Activated CD8-positive, alpha-beta memory T cell treated with anti-CD3 and anti-CD28 coated beads, Interleukin-2, amount 50 U/mL, for 1 hour (primary cell): ENCODE measurements around the gene SYT1.

Source experiments
- DNase-seq: peaks from one replicate; pipeline ENCODE4 v3.0.0-alpha.2; 2020; ENCODE audit errors: extremely low read depth

The SYT1 gene

DNA sequence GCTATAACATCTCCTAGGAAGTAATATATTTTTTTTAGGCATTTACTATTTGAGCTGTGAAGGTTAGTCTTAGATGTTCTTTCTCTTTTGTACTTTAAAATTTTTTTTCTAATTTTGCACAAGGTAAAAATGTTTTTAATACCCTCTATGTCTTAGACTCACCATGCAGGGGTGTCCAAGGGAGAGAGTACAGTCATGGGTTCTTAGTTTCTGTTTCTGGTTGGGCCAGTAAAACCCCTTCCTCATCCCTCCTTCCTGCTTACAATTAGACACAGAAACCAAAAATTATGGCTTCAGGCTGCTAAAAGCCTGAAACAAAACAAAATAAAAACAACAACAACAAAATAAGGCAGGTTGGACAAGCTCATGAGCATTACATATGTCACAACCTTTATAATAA, 193.0 kb downstream of the SYT1 start:
- no peak for DNase-seq

DNA sequence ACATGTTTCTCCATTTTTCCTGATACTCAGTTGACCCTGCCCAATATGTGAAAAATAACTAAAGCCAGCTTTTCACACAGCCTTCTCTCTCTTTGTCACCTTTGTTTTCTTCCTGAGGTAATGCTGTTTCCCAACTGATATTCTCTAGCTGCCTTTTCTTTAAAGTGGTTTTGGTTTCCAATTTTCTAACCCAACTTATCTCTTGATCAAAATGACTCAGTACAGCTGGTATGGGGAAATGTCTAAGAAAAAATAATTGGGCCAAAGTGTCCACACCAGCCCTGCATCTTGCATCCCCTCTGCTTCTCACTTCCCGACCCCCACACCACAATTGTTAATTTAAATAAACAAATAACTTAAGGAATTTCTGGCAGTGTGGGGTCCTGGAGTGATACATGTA, 193.8 kb downstream of the SYT1 start:
- DNase-seq = no peak

DNA sequence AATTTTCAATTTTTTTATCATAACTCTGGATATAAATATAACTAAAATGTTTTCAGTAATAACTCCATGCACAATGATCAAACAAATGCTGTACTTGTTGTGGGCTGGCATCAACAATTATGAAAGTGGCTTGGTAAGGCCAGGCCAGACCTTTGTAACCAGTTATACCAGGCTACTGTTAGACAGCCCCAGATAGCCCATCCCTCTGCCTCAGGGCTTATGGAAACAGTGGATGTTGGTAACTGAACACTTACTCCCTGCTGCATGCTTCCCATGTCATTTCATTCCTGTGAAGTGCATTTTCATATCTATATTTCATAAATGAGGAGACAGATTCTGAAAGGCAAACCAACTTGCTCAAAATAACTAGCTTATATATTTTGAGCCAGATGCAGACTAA, 195.0 kb downstream of the SYT1 start:
- DNase-seq = no peak

DNA sequence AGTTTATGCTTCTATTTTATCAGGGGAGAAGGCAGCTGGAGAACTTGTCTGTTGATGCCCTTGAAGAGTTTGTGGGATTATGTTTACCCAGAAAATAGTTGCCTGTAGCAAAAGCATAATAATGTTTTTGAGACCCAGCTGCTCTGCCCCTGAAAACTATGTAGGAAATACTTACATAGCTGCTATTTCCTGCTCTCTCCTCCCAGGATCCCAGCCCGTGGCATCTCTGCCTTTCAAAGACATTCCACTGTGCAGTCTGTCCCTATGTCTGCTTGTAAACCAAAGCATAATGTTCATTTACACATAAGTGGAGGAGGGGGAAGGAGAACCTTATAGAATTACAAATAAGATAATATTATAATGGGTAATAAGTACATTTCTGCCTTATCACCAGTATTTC, 198.7 kb downstream of the SYT1 start:
- no peak for DNase-seq

DNA sequence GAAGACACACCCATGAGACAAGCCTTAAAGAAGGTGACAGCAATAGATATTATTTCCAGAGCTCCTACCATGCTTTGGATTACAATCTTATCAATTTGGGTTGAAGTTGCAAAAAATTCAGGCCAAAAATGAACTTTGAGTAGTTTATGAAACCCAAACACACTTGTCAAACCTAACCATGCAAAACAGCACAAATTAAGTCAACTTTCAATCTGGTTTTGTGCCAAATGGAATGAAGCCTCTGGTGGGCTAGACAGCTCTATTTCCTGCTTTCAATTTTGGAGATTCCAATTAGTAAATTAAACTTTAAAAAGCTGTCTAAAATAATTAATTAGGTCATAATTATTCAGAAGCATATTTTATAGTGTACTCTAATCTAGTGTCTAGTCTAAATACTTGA, 203.4 kb downstream of the SYT1 start:
- DNase-seq = no peak

DNA sequence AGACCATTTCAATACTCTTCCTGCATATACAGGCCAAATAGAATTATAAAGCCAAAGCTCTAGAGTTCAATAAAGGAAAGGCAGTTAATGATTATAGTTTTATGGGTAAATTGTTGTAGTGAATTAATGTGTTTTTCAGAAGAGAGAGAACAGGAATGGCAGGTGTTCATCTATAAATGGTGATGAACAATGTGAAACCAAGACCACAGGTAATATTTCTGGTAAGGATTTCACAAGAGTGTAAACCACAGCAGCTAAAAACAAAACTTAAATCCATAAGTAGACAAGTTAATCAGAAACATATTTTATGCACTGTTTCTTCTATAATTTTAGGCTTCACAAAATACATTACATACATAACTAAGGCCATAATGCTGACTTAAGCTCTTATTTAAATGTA, 204.4 kb downstream of the SYT1 start:
- DNase-seq = no peak

DNA sequence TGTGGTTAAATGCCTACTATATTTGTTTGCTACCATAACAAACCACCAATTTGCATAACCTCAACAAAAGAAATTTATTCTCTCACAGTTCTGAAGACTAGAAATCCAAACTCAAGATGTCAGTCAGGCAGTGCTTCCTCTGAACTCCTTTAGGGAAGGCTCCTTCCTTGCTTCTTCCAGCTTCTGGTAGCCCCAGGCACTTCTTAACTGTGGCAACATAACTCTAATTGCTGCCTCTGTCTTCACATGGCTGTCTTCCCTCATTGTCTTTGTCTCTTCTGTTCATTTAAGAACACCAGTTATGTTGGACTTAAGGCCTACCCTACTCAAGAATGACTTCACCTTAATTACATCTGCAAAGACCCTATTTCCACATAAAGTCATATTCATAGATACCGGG, 206.9 kb downstream of the SYT1 start:
- no peak for DNase-seq

DNA sequence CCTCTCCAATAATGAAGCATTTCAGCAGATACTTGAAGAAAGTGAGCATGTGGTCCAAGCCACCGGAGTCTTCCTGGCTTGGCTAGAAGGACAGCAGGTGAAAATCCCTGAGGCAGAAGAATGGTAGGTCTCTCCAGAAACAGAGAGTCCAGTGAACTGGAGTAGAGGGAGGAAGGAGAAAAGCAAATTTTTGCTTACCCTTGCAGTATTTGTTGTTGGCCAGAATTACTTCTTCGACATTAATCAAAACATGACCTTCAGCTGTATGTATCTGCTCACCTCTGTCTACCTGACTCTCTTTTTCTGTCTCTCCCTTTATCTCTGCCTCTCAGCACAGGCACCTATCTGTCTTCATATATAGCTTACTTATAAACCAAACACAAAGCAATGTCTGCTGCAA, 208.9 kb downstream of the SYT1 start:
- DNase-seq = no peak

DNA sequence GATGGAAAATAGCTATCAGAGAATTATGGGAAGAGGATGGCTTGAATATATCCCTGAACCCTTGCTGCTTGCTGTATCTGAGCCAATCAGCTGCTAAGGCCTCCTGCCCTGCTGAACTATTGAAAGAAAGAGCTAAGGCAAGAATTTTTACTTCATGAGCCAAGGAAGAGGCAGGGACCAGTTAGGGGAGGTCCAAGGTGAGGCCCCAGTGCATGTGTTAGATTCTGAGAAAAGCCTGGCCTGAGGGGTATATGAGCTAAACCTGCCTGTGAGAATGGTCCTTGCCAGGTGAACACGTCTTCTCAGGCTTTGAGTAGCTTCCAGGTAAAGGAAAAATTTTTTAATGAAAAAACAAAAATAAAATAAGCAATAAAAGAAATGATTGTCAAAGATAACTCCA, 218.0 kb downstream of the SYT1 start:
- DNase-seq = no peak

DNA sequence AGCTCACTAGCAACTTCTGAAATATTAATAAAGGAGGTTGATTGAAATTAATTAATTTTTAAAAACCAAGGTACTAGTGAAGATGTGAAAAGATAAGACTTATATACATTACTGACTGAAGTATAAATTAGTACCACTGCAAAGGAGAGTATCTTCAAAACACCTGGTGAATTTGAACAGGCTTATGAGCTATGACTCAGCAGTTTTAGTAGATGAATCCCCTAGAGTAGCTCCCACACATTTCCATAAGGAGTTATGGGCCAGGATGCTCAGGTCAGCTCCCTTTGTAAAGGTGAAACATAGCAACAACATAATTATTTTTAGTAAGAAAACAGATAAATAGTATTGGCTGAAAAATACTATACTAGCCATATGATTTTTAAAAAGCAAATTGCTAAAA, 218.6 kb downstream of the SYT1 start:
- no peak for DNase-seq

DNA sequence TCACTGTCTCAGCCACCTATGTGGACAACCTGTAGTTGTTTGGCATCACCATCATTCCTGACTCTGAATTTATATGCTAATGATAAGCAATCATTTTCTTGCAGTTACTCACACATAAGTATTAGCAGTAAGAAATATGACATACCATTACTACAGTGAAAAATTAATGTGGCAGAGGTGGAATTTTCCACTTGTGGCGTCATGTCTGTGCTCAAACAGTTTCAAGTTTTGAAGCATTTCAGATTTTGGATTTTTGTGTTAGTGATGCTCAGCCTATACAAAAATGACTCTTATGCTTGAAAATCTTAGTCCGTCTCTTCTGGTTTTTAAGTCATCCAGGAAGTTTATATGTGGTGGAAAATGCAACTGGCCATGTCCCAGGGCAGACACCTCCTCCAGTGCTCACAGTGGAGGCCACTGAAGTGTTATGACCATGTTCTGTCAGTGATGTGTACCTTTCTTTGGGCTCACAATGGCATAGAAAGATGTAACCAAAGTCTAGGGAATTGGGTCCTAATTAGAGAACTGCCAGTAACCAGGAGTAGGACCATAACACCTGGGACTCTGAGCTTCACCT, 220.6 kb downstream of the SYT1 start:
- no peak for DNase-seq

DNA sequence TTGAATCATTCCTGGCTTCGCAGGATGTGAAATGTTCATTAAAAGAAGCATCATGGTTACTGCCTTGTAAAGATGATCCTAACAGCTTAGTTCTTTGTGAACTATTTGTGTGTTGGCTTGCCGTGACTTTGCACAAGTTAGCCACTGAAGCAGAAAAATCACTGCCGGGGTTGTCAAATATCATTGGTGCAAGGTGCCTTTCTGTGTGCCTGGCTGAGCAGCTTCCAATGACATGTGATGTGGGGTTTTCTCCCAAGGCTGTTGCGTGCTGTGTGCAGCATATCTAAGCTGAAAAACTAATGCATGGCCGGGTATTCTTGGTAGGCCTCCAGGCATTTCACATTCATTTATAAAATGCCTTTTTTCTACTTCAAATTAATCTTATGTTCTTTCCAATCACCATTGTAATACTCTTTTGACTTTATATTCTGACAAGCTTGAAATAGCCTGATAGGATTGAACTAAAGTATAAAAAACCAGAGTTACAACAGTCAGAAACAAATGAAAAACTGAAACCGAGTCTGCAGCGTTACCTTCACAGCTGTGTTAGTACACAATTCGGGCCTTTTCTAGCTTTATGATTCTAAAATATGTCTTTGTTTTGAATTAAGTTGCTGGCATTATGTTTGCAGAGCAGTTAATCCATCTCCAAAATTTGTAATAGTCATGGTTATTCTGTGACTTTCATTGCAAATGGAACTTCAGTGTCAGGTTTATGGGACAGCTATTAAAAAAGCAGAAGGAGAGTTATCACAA, 222.1 kb downstream of the SYT1 start:
- no peak for DNase-seq

DNA sequence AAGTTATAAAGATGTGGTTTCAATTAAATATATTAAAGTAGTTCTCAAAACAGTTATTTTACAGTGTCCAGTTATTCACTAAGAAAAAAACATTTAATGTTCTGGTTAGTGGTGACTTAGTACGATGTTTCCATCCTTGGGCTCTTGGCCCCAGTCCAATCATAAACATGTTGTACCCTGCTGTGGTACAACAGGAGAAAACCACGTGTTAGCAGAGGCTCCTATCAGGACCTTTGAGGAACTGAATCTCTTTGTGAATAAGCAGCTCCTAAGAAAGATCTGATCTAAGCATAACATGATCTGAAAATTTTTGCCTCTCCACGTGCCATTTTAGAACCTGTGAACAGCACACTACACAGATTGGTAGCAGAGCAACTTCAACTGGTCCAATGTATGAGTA, 234.0 kb downstream of the SYT1 start:
- no peak for DNase-seq

DNA sequence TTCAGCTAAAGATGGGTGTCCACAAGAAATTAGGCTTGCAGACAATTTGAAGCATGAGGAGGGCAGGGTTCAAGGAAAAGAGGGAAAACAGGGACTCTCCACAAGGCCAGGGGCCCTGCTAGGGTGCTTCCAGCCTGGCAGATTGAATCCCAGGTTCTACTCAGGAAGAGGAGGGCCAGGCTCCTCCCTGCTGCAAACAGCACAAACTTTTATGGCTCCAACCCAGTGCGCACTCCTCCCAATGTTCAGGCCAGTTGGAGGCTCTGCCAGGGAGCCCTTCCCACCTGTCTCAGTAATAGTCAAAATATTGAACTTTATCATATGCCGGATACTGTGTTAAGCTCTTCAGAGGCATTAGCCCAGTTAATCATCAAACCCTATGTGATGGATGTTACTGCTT, 244.4 kb downstream of the SYT1 start:
- no peak for DNase-seq

DNA sequence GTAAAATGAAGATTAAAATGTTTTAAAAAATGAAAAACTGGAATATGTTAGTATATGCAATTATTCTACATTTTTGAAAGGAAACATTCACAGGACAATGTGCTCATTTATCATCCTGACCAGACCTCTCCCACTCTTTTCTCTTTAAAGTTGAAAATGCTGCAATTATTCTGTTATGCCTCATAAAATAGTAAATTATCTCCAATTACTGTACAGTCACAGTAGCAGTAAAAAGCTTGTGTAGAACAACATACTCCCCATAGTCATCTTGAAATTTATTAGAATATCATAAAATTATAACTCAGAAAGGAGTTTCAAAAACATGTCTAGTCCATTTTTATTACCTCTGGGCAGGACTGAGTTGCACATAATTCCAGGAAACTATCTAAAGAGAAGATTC, 250.3 kb downstream of the SYT1 start:
- no peak for DNase-seq

DNA sequence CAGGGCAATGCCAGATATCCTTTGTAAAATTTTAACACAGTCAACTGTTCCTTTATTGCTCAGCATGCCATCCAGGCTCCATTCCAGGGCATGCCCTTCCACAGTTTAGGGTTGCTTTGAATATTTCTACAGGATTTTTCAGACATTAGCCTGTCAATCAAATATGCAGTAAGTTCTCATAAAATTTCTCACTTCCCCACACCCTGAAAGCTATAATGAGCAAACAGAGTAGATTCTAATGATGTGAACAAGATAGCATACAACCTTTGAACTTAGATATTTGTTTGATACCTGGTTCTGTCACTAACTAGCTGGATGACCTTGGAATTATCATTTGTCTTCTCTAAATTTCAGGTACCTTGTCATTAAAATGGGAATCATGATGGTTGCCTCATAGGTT, 251.2 kb downstream of the SYT1 start:
- DNase-seq = no peak

DNA sequence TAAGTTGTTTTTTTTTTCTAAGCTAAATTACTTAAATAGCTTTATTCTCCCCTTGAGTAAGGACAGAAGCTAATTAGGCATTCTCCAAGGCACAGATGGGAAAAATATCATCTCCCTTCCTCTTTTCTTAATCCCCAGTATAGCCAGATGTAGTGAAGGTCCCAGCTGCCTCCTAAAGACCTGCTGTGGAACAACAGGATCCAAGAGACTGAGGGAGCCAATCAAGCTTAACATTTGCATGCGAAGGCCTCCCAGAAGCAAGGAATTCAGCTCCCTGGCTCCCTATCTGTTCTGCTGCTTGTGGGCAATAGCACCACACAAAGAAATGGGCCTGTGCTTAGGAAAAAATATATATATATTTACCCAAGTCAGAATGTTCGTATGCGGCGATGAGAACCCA, 255.2 kb downstream of the SYT1 start:
- DNase-seq = no peak

DNA sequence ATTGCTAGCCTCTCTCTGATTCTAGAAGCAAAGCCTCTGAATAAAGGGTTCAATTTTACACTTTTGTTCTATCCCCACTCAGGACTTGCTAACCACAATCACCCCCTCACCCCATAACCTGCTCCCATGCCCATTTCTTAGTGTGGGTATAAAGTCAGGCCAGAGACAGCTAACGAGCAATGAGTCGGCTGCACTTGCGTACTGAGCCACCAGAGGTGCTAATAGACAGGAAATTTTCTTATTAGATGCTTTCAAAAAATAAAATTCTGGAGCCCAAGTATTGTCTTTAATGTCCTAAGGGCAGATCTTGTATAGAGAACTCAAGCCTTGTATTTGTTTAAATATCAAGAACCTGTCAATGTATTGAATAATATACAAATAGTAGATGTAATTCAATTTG, 256.9 kb downstream of the SYT1 start:
- no peak for DNase-seq

DNA sequence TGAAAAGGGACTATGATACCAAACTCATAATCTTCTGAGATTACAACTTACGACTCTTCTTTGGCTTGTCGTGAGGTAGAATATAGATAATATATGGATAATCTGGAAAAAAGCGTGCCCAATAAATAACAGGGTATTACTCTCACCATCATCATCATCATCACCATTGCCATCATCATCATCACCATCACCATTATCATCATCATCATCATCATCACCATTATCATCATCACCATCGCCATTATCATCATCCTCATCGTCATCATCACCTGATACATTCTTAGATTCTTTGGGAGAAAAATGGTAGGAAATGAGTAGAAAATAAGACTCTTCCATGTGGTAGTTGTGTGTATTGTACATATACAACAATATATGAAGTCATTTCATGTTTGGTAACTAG, 259.8 kb downstream of the SYT1 start:
- no peak for DNase-seq

DNA sequence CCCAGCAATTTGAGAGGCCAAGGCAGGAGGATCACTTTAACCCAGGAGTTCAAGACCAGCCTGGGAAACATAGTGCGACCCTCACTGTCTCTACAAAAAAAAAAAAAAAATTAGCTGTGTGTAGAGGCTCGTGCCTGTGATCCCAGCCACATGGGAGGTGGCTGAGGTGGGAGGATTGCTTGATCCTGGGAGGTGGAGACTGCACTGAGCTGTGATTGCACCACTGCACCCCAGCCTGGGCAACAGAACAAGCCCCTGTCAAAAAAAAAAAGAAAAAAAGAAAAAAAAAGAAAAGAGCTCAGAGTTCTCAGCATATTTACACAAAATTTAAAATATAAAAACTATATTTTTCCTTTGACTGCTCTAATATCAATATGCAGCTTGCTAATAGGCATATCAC, 260.8 kb downstream of the SYT1 start:
- DNase-seq = no peak

DNA sequence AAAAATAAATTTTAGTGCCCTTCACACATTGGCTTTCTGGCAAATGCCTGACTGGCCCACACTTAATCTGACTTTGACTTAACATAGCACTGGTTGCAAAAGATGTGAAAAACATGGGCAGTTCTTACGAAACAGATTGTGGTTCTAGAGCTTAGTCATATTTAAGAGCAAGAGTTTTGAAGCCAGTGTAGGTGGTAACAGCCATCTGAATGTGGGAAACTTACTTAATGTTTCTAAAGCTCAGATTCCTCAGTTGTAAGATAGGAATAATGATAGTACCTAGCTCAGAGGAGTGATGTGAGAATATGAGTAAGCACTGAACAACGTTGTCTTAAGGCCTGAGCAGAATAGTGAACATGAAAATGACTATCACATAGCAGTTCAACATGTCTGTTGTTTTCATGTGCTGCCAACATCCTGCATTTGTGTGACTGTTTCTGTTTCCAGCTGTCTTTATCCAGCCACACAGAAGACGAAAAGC, 262.7 kb downstream of the SYT1 start:
- DNase-seq = no peak

DNA sequence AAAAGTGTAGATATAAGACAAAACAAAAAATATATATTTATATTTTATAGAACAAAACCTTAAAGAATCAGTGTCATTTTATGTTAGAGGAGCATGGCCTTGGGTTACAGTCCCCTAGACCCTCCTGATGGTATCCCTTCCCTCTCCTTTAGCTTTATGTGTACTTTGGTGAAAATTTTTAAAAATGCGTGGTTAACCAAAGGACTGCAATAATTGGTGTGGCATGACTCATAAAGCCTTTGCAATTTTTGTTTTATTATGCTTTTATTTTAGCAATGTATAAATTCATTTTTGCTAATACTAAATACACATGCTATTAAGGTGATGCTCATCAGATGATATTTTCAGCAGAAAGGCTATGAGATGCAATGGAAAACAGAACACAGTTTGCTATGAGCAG, 264.4 kb downstream of the SYT1 start:
- no peak for DNase-seq

DNA sequence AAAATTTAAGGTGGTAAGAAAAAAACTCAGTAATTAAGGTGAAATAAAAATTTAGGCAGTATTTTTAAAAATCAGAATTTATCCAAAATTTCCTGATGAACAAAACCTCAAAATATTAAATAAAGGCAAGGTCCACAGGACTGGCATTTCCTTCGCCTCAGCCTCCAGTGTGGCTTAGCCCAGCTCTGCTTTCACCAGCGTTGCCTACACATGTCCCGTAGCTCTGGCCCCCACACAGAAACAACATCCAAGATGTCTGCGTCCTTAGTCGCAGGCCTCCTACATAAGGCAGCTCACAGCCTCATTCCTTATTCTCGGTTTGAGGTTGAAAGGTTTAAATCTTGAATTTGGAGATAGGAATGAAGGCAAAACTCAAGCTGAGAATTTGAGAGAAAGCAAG, 274.3 kb downstream of the SYT1 start:
- no peak for DNase-seq

DNA sequence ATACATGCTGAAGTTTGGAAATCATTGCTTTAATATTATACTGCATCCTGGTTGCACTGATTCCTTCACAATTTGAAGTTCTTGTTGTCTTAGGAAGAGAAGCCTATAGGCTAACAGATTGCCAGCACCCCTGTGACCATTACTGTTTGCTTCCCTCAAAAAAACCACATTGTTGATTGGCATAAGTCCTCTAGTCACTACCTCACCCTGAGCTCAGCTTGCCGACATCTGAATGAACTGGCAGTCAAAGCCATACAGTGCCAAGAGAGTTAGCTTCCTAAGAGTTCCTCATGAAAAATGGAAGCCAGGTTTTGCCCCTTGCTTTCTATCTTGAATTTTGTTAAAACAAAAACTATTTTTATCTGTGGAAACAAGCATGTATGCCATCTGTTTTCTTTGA, 276.1 kb downstream of the SYT1 start:
- DNase-seq = no peak
